Measurements from ENCODE around the gene HECW1. TPM values are rescaled to one million over a fixed set of nuclear protein-coding genes. Genes with fewer than 3 reads are reported as not detected.
"Not testable (repeated sequence)": the region's sequence is repeated elsewhere in the genome, so short reads cannot be mapped to it uniquely, and the experiment has no call there.

Gene HECW1
- total and polyA plus RNA-seq, 2 donors, result 0.16 to 1.2 TPM

DNA sequence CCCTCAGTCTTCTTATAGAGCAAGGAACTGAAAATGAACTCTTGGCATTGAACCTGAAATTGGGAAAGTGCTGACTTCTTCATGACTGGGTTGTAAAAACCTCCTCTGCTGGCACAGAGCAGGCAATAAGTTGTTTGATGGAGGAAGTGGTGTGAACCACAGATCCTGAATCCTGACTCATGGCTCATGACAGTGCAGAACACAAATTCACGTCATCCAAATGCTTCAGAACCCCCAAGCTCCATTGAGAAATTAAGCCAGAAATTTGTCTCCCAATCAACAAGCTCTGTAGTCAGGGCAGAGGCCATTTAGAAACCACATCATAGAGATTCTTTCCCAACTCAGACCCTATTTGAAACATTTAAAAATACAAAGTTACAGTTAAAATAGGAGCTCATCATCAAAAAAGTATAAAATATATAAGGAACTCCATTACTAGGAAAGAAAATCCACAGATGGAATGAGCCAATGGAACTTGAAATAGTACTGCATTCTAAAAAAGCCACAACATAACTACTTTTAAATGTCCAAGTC, 460.1 kb downstream of the HECW1 start:
- Histone ChIP-seq H3K4me3 (ENCODE audit: low read depth, low read length) (no peak overlapping the region), H3K27ac (ENCODE audit: low read depth) (no peak overlapping the region), H3K4me1 (ENCODE audit: insufficient read depth) (no peaks in the 10 kb centered on the region), H3K36me3 (ENCODE audit: insufficient read depth) (no peaks in the 10 kb centered on the region)
- 43% methylated on average over 1 of the region's 1 CpG for WGBS
- DNase-seq (ENCODE audit: extremely low spot score), result no peak

DNA sequence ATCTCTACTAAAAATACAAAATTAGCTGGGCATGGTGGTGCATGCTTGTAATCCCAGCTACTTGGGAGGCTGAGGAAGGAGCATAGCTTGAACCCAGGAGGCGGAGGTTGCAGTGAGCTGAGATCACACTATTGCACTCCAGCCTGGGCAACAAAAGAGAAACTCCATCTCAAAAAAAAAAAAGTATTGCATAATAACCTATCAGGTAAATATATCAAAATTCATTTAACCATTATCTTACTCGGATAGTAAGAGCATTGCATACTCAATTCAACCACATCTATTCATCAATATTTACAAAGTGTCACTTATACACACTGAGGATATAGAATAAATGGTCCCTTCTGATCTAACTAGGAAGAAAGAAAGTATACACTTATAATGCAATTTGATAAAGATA, 461.4 kb downstream of the HECW1 start:
- H3K4me1 ChIP-seq (ENCODE audit: insufficient read depth); H3K36me3 ChIP-seq (ENCODE audit: insufficient read depth); H3K27ac ChIP-seq (ENCODE audit: low read depth); DNase-seq (ENCODE audit: extremely low spot score); H3K4me3 ChIP-seq (ENCODE audit: low read depth, low read length): not testable (repeated sequence)
- 92% methylated on average over 2 of the region's 2 CpGs for whole genome bisulfite sequencing

DNA sequence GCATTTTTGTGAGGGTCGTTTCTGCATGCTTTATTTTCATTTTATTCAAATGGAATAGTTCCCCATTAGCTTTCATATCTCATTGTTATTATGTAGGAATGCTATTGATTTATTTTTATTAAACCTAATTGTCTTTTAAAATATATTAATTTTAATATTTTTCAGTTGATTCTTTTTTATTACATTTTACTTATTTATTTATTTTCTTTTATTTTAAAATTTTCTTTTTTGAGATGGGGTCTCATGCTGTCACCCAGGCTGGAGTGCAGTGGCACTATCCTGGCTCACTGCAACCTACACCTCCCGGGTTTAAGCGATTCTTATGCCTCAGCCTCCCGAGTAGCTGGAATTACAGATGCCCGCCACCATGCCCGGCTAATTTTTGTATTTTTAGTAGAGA, 463.1 kb downstream of the HECW1 start:
- 87% methylated on average over 6 of the region's 6 CpGs for WGBS
- H3K4me1 ChIP-seq (ENCODE audit: insufficient read depth), result no peaks in the 10 kb centered on the region

DNA sequence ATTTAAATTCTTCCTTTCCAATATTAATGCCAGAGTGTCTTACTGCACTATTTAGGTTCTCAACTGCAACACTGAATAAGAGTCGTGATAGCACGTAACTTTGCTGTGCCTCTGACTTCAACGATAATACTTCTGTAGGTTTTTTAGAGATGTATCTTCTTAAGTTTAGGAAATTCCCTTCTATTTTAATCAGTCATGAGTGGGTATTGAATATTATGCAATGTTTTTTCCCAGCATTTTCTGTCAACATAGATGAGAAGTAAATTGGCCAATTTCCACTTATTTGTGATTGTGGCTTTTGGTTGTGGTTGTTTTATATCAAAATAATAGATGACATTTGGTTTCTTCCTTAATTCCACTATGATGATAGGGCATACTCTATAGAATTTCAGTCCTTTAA, 463.8 kb downstream of the HECW1 start:
- Histone ChIP-seq H3K4me3 (ENCODE audit: low read depth, low read length) (no peak overlapping the region), H3K4me1 (ENCODE audit: insufficient read depth) (no peaks in the 10 kb centered on the region), H3K36me3 (ENCODE audit: insufficient read depth) (no peaks in the 10 kb centered on the region), H3K27ac (ENCODE audit: low read depth) (no peak overlapping the region)
- WGBS, result 92% methylated on average over 3 of the region's 3 CpGs
- no peak for DNase-seq (ENCODE audit: extremely low spot score)

More for the DNA sequence above, 463.1 kb downstream of the HECW1 start:
- H3K27ac ChIP-seq (ENCODE audit: low read depth), result no peak overlapping the region
- no peak overlapping the region for H3K4me3 ChIP-seq (ENCODE audit: low read depth, low read length)
- no peaks in the 10 kb centered on the region for H3K36me3 ChIP-seq (ENCODE audit: insufficient read depth)
- no peak for DNase-seq (ENCODE audit: extremely low spot score)

DNA sequence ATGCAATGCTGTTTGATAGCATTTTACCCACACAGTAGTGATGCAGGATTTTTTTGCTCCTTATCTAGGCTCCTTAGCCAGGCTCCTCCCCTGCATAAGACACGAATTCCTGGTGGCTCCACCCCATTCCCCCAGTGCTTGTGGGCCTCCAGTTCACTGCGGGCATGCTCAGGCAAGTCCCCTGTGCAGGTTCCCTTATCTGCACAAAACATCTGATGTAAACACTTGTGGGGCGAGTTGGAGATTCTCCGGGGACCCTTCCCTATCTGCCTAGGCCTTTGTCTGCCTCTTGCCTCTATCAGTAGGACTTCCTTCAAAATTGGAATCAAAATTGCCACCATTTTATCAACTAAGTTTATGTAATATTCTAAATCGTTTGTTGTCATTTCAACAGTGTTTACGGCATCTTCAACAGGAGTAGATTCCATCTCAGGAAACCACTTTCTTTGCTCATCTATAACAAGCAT, 465.1 kb downstream of the HECW1 start:
- no peaks in the 10 kb centered on the region for H3K36me3 ChIP-seq (ENCODE audit: insufficient read depth)
- 48% methylated on average over 6 of the region's 6 CpGs for WGBS
- no peak overlapping the region for H3K27ac ChIP-seq (ENCODE audit: low read depth)
- no peaks in the 10 kb centered on the region for H3K4me1 ChIP-seq (ENCODE audit: insufficient read depth)
- DNase-seq (ENCODE audit: extremely low spot score), result no peak
- H3K4me3 ChIP-seq (ENCODE audit: low read depth, low read length), result no peak overlapping the region

DNA sequence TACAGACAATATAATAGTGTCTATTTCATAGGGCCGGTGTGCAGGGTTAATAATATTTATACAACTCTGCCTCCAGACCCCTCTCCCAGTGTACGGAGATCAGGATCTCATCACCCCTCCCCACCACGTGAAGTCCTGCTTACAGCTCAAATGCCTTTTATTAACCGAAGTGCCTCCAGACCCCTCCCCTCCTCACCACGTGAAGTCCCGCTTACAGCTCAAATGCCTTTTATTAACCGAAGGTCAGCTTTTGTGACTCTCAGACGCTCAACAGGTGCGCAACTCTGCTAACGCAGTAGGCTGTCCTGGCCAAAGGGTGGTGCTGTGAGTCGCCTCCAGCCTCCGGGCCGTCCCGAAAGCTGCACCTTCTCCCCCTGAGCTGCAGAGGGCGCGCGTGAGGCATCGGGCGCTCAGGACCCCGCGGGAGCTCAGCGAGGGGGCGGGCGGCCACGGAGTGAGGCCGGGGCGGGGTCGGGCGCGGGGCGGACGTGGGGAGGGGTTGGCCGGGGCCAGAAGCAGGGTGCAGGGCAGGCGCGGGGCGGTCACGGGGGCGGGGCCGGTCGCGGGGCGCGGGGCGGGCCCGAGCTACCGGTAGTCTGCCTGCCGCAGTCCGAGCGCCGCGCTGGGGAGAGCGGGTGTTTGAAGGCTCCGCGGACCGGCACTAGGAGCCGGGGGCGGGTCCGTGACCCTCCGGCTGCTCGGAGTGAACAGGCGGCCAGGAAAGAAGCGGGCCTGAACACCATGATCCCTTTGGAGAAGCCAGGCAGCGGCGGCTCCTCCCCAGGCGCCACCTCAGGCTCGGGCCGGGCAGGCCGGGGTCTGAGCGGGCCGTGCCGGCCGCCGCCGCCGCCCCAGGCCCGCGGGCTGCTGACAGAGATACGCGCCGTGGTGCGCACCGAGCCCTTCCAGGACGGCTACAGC, 470.3 kb downstream of the HECW1 start, which contains the start of gene STK17A:
Gene STK17A, plus strand, starts transcription at position 606 of the 921 bp plus-strand sequence. Its CDS starts 136 bp downstream, at position 742.
- Histone ChIP-seq H3K27ac (ENCODE audit: low read depth) (peak within 1 kb of the TSS; percentile 93), H3K4me3 (ENCODE audit: low read depth, low read length) (peak within 1 kb of the TSS; percentile 78), H3K4me1 (ENCODE audit: insufficient read depth) (peaks cover 2% of the 10 kb centered on the region), H3K36me3 (ENCODE audit: insufficient read depth) (no peaks in the 10 kb centered on the region)
- peak; percentile 70 for DNase-seq (ENCODE audit: extremely low spot score)
- 1% methylated on average over 83 of the region's 83 CpGs for WGBS

DNA sequence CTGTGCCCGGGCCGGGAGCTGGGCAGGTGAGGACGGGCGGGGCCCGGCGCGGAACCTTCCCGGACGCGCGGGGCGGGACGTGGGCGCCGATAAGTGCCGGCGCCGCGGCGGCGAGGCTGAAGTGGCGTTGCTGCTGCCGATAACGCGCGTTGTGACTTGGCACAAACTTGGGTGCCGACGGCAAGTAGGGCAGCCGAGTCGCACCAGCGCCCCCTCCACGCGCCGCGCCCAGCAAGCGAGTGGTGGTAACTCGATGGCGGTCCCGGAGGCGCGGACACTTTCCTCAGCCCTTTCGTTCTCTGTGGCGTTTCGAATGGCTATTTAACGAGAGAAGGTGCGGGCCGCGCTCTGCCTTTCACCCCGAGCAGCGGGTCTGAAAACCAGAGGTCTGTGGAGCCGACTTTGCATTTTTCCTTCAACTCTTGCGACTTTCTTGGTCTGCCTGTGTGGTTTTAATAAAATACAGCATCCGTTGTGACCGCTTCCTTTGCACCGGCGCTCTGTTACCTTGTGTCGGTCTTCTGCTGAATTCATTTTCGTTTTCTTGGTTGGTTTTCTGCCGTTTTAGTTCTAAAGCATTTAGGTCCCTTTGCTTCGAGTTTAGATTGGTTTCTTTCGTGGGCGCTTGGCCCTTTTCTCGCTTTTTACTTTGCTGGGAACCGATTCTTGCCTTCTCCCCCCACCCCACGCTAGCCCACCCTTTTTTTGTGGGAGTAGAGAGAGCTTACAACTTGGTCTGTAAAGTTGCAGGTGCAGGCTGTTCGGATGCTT, 471.2 kb downstream of the HECW1 start:
- DNase-seq (ENCODE audit: extremely low spot score), result no peak
- peak overlapping the region; percentile 93 for H3K27ac ChIP-seq (ENCODE audit: low read depth)
- peak overlapping the region; percentile 78 for H3K4me3 ChIP-seq (ENCODE audit: low read depth, low read length)
- H3K36me3 ChIP-seq (ENCODE audit: insufficient read depth), result no peaks in the 10 kb centered on the region
- under 1% methylated on average over 66 of the region's 66 CpGs for WGBS
- peaks cover 2% of the 10 kb centered on the region for H3K4me1 ChIP-seq (ENCODE audit: insufficient read depth)

DNA sequence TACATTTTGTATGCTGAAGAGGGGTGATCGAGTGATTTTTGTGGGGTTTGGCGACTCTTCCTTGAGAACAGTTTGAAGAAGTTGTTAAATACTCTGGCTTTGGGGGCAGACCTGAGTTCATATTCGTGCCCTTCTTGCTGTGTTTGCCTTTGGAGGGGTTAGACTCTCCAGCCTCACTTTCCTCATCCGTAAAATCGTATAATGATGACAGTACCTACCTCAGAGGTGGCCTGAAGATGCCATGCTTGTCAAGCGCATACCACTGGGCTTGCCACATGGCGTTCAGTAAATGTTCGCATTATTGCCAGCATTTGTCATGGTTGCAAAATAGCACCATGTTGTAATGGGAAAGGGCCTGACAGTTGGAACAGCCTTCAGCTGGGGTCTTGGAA, 471.7 kb downstream of the HECW1 start:
- no peaks in the 10 kb centered on the region for H3K36me3 ChIP-seq (ENCODE audit: insufficient read depth)
- DNase-seq (ENCODE audit: extremely low spot score), result no peak
- no peak overlapping the region for H3K27ac ChIP-seq (ENCODE audit: low read depth)
- H3K4me3 ChIP-seq (ENCODE audit: low read depth, low read length), result peak overlapping the region; percentile 78
- H3K4me1 ChIP-seq (ENCODE audit: insufficient read depth), result peaks cover 2% of the 10 kb centered on the region
- 29% methylated on average over 8 of the region's 8 CpGs for WGBS

DNA sequence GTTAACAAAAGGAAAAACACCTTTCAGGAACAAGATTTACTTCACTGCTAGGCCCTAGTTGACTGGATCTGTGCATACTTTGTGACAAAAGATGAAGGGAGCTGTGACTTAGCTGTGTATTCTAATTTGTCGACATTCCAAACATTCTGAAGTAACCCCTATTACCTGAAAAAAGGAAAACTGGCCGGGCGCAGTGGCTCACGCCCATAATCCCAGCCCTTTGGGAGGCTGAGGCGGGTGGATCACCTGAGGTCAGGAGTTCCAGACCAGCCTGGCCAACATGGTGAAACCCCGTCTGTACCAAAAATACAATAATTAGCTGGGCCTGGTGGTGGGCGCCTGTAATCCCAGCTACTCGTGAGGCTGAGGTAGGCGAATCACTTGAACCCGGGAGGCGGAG, 472.3 kb downstream of the HECW1 start:
- not testable (repeated sequence) for DNase-seq (ENCODE audit: extremely low spot score); H3K4me1 ChIP-seq (ENCODE audit: insufficient read depth); H3K36me3 ChIP-seq (ENCODE audit: insufficient read depth); H3K27ac ChIP-seq (ENCODE audit: low read depth)
- H3K4me3 ChIP-seq (ENCODE audit: low read depth, low read length), result peak overlapping the region; percentile 78
- 89% methylated on average over 11 of the region's 11 CpGs for WGBS

DNA sequence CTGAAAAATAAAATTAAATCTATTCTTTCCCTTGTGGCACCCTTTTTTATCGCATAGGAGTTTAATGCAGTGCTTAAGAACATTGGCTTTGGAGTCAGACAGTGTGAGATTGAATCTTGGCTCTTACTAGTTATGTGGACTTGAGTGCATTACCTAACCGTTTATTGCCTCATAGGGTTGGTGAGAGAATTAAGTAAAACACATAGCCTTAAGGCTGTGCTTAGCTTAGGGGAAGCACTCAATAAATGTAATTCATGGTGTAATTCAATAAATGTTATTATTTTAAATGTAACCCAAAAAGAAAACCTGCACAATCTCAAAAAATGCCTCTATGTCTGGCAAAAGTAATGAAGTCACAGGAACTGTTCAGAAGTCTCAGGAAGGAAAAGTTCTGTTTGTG, 473.1 kb downstream of the HECW1 start:
- WGBS, result 74% methylated on average over 2 of the region's 2 CpGs
- H3K4me1 ChIP-seq (ENCODE audit: insufficient read depth), result peaks cover 2% of the 10 kb centered on the region
- H3K4me3 ChIP-seq (ENCODE audit: low read depth, low read length), result no peak overlapping the region
- H3K36me3 ChIP-seq (ENCODE audit: insufficient read depth), result no peaks in the 10 kb centered on the region
- H3K27ac ChIP-seq (ENCODE audit: low read depth), result no peak overlapping the region
- no peak for DNase-seq (ENCODE audit: extremely low spot score)

DNA sequence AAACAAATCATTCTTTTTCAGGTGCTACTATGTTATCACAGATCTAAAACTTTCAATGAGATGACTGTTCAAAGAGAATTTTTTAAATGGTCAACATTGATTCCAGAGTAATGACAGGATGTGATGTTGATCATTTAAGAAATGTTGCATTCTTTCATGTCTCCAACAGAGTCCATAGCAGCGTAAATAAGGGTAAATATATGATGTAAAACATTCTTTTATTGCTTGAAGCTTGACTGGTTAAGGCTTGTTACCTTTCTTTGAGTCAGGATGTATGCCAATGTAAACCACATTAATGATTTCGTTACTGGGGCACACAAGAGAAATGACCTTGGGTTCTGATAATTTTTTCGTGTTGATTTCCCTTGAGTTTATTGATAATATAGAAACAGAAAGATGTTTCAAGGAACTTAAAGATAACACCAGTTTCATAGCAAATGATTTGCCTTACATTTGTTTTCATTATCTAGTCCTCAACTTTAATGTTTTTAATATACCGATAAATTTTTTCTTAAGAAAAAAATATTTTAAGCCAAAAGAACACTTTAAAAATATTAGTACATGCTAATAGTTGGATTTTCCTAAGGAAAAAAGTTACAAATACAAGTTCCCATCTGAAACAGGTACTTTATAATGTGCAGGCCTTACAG, 473.9 kb downstream of the HECW1 start:
- Histone ChIP-seq H3K36me3 (ENCODE audit: insufficient read depth) (no peaks in the 10 kb centered on the region), H3K27ac (ENCODE audit: low read depth) (no peak overlapping the region), H3K4me3 (ENCODE audit: low read depth, low read length) (no peak overlapping the region), H3K4me1 (ENCODE audit: insufficient read depth) (peaks cover 2% of the 10 kb centered on the region)
- DNase-seq (ENCODE audit: extremely low spot score), result peak; percentile 56
- 79% methylated on average over 4 of the region's 4 CpGs for WGBS

DNA sequence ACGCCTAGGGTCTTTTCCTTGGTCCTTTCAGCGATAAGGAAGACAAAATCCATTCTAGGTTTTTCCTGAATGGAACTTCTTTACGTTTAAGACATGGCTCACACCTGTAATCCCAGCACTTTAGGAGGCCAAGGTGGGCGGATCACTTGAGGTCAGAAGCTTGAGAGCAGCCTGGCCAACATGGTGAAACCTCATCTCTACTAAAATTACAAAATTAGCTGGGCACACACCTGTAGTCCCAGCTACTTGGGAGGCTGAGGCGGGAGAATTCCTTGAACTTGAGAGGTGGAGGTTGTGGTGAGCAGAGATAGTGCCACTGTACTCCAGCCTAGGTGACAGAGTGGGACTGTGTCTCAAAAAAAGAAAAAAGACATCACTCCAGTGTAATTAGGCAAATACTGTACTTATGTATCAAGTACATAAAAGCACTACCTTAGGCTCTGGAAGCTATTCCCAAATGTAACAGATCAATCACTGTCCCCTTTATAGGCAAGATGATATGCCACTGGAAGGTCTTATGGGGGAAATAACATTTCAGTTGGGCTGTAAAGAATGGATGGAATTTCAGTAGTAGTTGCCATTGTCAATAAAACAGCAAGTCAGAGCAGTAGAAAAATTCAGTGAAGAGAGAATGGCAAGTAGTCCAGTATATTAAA, 476.2 kb downstream of the HECW1 start:
- Histone ChIP-seq H3K4me1 (ENCODE audit: insufficient read depth) (peaks cover 2% of the 10 kb centered on the region), H3K4me3 (ENCODE audit: low read depth, low read length) (no peak overlapping the region), H3K27ac (ENCODE audit: low read depth) (no peak overlapping the region), H3K36me3 (ENCODE audit: insufficient read depth) (no peaks in the 10 kb centered on the region)
- no peak for DNase-seq (ENCODE audit: extremely low spot score)
- 96% methylated on average over 5 of the region's 5 CpGs for WGBS

DNA sequence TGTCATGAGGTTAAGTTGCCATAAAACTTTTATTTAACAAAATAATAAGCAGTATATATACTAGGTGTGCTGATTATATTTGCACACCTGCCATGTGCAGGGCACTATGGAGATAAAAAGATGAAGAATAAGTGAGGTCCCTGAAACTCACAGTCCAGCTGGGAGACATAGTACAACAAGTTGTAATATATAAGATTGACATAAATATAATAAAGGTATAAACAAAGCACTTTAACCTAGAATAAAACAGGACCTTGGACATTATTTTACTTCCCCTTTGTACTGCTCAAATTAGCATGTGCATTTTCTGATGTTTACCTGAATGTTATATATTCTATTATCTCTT, 476.7 kb downstream of the HECW1 start:
- Histone ChIP-seq H3K36me3 (ENCODE audit: insufficient read depth) (no peaks in the 10 kb centered on the region), H3K4me3 (ENCODE audit: low read depth, low read length) (no peak overlapping the region), H3K27ac (ENCODE audit: low read depth) (no peak overlapping the region), H3K4me1 (ENCODE audit: insufficient read depth) (peaks cover 2% of the 10 kb centered on the region)
- DNase-seq (ENCODE audit: extremely low spot score), result no peak

Data from urinary bladder (tissue), 4 donors.